H1 (cell line): Measurements from ENCODE around the gene PRMT1. TPM values are rescaled to one million over a fixed set of nuclear protein-coding genes. Genes with fewer than 3 reads are reported as not detected.
A peak's percentile ranks its signal among the peaks of the same experiment; 100 is the strongest.

Experiments
- EP300 ChIP-seq, 2 experiments: IDR thresholded peaks; 1 replicate in 1 of 2; 2 replicates in 1 of 2; pipeline ENCODE4 v1.6.1; 2011 to 2012; ENCODE audit warnings: low read depth in 2 of 2, low read length in 2 of 2, mild to moderate bottlenecking in 2 of 2, borderline replicate concordance in 1 of 2, inconsistent platforms in 1 of 2, moderate library complexity in 1 of 2
- KDM4A ChIP-seq: IDR thresholded peaks from one replicate; pipeline ENCODE4 v1.7.1; 2012; ENCODE audit warnings: low read depth, mild to moderate bottlenecking, moderate library complexity, low read length, inconsistent platforms; ENCODE audit not compliant: severe bottlenecking
- TAF7 ChIP-seq: optimal IDR thresholded peaks from 2 replicates; pipeline ENCODE3; 2011; ENCODE audit warnings: low read depth, mild to moderate bottlenecking, inconsistent platforms, low read length, moderate library complexity, borderline replicate concordance
- polyA plus RNA-seq, 7 experiments: library from polyadenylated mRNA; depleted of rRNA in 3 of 7; stranded (reverse) in 5 of 7; unstranded in 2 of 7; fragments of >200 nt in 5 of 7; fragments of 200-250 nt in 2 of 7; gene quantifications; 1 replicate in 5 of 7; 2 replicates in 1 of 7; 4 replicates in 1 of 7; pipeline versions ENCODE4 v1.2.1 to v1.2.3, GENCODE V29; 2011 to 2013; ENCODE audit warnings: missing spikeins in 2 of 7, mixed read lengths in 2 of 7
- total RNA-seq: library from RNA; stranded (reverse); fragmentation: NEBNext Ultra II Directional; extraction: Animal tissue kit (Norgen Biotek cat#: 25700); gene quantifications from 2 replicates; pipeline ENCODE4 v1.2.1, GENCODE V29; 2021
- TF ChIP-seq, protein P1 (sequence below): IDR thresholded peaks from 2 replicates; pipeline ENCODE4 v1.6.1; 2011; ENCODE audit warnings: low read length, improper control_type of control experiment
- TF ChIP-seq, protein P2 (sequence below): fragments of 300-600 bp; sonication (generic); IDR thresholded peaks from 2 replicates; pipeline ENCODE4 v1.7.1; 2012; ENCODE audit warnings: low read length, moderate library complexity, mild to moderate bottlenecking, inconsistent platforms; ENCODE audit not compliant: insufficient replicate concordance

The PRMT1 gene
- total and polyA plus RNA-seq, 2 of the 8 experiments (the other 6 are each of a cell fraction or from before 2014, with no cell fraction given), result 561 to 1,215 TPM

DNA sequence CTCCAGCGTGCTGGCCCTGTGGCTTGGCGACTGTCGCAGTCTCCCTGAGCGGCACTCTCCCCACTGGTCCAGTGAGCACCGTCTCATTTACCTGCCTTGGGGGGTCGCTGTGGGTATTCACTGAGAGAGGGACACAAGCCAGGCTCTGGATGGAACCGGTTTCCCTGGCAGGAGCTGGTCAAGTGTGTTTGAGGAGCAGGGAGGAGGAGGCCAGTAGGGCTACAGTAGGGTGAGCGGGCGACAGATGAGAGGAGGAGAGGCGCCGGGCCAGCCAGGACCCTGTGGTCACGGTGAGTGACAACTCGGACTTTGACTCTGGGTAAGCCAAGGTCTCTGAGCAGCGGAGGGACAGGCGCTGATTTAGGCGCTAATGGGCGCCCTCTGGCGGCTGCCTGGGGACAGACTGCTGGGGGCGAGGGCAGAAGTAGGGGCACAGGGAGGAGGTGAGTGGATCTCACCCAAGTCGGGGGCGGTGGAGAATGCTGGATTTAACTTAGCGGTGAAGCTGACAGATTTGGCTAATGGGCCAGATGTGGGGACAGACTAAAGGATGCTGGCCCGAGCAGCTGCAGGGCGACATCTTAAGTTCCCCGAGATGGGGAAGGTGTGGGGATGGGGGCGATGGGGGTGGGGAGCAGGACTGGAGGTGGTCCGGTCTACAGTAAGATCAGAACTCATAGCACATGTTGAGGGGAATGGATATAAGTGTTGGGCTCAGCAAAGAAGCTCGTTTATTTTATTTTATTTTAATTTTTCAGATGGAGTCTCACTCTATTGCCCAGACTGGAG lies 4.7 kb upstream of the PRMT1 start (continued):
- TF ChIP-seq KDM4A (no peak), TAF7 (peak; percentile 72), EP300 (IDR thresholded peaks at IDR 0.05; ENCODE audit: borderline replicate concordance in 1 of 2, low read depth in 2 of 2, low read length in 2 of 2) (no peak)
- TF ChIP-seq, protein P1, sequence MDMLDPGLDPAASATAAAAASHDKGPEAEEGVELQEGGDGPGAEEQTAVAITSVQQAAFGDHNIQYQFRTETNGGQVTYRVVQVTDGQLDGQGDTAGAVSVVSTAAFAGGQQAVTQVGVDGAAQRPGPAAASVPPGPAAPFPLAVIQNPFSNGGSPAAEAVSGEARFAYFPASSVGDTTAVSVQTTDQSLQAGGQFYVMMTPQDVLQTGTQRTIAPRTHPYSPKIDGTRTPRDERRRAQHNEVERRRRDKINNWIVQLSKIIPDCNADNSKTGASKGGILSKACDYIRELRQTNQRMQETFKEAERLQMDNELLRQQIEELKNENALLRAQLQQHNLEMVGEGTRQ, result no peak
- TF ChIP-seq, protein P2, sequence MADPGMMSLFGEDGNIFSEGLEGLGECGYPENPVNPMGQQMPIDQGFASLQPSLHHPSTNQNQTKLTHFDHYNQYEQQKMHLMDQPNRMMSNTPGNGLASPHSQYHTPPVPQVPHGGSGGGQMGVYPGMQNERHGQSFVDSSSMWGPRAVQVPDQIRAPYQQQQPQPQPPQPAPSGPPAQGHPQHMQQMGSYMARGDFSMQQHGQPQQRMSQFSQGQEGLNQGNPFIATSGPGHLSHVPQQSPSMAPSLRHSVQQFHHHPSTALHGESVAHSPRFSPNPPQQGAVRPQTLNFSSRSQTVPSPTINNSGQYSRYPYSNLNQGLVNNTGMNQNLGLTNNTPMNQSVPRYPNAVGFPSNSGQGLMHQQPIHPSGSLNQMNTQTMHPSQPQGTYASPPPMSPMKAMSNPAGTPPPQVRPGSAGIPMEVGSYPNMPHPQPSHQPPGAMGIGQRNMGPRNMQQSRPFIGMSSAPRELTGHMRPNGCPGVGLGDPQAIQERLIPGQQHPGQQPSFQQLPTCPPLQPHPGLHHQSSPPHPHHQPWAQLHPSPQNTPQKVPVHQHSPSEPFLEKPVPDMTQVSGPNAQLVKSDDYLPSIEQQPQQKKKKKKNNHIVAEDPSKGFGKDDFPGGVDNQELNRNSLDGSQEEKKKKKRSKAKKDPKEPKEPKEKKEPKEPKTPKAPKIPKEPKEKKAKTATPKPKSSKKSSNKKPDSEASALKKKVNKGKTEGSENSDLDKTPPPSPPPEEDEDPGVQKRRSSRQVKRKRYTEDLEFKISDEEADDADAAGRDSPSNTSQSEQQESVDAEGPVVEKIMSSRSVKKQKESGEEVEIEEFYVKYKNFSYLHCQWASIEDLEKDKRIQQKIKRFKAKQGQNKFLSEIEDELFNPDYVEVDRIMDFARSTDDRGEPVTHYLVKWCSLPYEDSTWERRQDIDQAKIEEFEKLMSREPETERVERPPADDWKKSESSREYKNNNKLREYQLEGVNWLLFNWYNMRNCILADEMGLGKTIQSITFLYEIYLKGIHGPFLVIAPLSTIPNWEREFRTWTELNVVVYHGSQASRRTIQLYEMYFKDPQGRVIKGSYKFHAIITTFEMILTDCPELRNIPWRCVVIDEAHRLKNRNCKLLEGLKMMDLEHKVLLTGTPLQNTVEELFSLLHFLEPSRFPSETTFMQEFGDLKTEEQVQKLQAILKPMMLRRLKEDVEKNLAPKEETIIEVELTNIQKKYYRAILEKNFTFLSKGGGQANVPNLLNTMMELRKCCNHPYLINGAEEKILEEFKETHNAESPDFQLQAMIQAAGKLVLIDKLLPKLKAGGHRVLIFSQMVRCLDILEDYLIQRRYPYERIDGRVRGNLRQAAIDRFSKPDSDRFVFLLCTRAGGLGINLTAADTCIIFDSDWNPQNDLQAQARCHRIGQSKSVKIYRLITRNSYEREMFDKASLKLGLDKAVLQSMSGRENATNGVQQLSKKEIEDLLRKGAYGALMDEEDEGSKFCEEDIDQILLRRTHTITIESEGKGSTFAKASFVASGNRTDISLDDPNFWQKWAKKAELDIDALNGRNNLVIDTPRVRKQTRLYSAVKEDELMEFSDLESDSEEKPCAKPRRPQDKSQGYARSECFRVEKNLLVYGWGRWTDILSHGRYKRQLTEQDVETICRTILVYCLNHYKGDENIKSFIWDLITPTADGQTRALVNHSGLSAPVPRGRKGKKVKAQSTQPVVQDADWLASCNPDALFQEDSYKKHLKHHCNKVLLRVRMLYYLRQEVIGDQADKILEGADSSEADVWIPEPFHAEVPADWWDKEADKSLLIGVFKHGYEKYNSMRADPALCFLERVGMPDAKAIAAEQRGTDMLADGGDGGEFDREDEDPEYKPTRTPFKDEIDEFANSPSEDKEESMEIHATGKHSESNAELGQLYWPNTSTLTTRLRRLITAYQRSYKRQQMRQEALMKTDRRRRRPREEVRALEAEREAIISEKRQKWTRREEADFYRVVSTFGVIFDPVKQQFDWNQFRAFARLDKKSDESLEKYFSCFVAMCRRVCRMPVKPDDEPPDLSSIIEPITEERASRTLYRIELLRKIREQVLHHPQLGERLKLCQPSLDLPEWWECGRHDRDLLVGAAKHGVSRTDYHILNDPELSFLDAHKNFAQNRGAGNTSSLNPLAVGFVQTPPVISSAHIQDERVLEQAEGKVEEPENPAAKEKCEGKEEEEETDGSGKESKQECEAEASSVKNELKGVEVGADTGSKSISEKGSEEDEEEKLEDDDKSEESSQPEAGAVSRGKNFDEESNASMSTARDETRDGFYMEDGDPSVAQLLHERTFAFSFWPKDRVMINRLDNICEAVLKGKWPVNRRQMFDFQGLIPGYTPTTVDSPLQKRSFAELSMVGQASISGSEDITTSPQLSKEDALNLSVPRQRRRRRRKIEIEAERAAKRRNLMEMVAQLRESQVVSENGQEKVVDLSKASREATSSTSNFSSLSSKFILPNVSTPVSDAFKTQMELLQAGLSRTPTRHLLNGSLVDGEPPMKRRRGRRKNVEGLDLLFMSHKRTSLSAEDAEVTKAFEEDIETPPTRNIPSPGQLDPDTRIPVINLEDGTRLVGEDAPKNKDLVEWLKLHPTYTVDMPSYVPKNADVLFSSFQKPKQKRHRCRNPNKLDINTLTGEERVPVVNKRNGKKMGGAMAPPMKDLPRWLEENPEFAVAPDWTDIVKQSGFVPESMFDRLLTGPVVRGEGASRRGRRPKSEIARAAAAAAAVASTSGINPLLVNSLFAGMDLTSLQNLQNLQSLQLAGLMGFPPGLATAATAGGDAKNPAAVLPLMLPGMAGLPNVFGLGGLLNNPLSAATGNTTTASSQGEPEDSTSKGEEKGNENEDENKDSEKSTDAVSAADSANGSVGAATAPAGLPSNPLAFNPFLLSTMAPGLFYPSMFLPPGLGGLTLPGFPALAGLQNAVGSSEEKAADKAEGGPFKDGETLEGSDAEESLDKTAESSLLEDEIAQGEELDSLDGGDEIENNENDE, result no peak
